D721Med (cell line): ENCODE measurements around the gene CLDN34.

Experiments
- DNase-seq: peaks from one replicate; pipeline ENCODE4 v3.0.0; 2011; ENCODE audit warnings: low spot score; ENCODE audit not compliant: insufficient read length
- FAIRE-seq: peaks from 2 replicates; lab custom pipeline; 2011; peaks lifted over from hg19 to GRCh38; lab: Jason Lieb, UNC
- CTCF ChIP-seq: IDR thresholded peaks from 2 replicates; pipeline ENCODE4 v1.5.1; 2012; ENCODE audit warnings: mild to moderate bottlenecking, control low read depth; ENCODE audit not compliant: insufficient read depth; ENCODE audit errors: missing control alignments

The CLDN34 gene

GRCh38 chrX:9961750-9962149, 5.4 kb upstream of the CLDN34 start:
- no peak for DNase-seq
- no peak for TF ChIP-seq CTCF
- FAIRE-seq: no peak

GRCh38 chrX:9977635-9978034, 10.5 kb downstream of the CLDN34 start:
- FAIRE-seq: no peak
- DNase-seq: no peak
- no peak for TF ChIP-seq CTCF

- no peak for TF ChIP-seq CTCF
- FAIRE-seq: no peak
- no peak for DNase-seq
Measured at GRCh38 chrX:9980401-9980800, 13.2 kb downstream of the CLDN34 start.

GRCh38 chrX:9980927-9981326, 13.8 kb downstream of the CLDN34 start:
- TF ChIP-seq CTCF: no peak
- no peak for FAIRE-seq
- no peak for DNase-seq

GRCh38 chrX:9983441-9983840, 16.3 kb downstream of the CLDN34 start:
- FAIRE-seq (no peak), DNase-seq (no peak)
- no peak for TF ChIP-seq CTCF

- FAIRE-seq (no peak), DNase-seq (no peak)
- no peak for TF ChIP-seq CTCF
Measured at GRCh38 chrX:9983846-9984245, 16.7 kb downstream of the CLDN34 start.

GRCh38 chrX:9988762-9989161, 21.6 kb downstream of the CLDN34 start:
- TF ChIP-seq CTCF: peak; percentile 27
- FAIRE-seq (no peak), DNase-seq (no peak)
